Psoas muscle (tissue), 8 donors: ENCODE measurements around the gene LGI4. TPM values are rescaled to one million over a fixed set of nuclear protein-coding genes. Genes with fewer than 3 reads are reported as not detected.
A peak's percentile ranks its signal among the peaks of the same experiment; 100 is the strongest.

Experiments used
- ATAC-seq, 4 donors: fragments of 200-7000 bp; cut with Tn5 transposase; one replicate each; pipeline ENCODE4 v1.9.1; 2020; ENCODE audit warnings: moderate library complexity in 3 of 4, mild to moderate bottlenecking in 2 of 4
- DNase-seq, 2 donors: peaks; one replicate each; pipeline ENCODE4 v3.0.0-alpha.2; 2020
- H3K27ac ChIP-seq: fragments of 200-600 bp; one replicate; pipeline ENCODE4 v1.8.0; 2022
- H3K27me3 ChIP-seq, 3 donors: fragments of 200-600 bp in 1 of 3; one replicate each; pipeline versions ENCODE4 v1.6.1 to v1.8.0; 2013 to 2022; ENCODE audit warnings: low read length in 2 of 3, mild to moderate bottlenecking in 2 of 3, moderate library complexity in 1 of 3; ENCODE audit not compliant: insufficient read depth in 3 of 3
- H3K36me3 ChIP-seq, 2 donors: fragments of 200-600 bp in 1 of 2; one replicate each; pipeline versions ENCODE4 v1.6.1 to v1.8.0; 2013 to 2022; ENCODE audit warnings: low read depth in 1 of 2, mild to moderate bottlenecking in 1 of 2, moderate library complexity in 1 of 2; ENCODE audit not compliant: insufficient read depth in 1 of 2
- H3K4me1 ChIP-seq: fragments of 200-600 bp; one replicate; pipeline ENCODE4 v1.8.0; 2022
- H3K4me3 ChIP-seq: fragments of 200-600 bp; one replicate; pipeline ENCODE4 v1.8.0; 2022; ENCODE audit warnings: mild to moderate bottlenecking
- H3K9me3 ChIP-seq: fragments of 200-600 bp; one replicate; pipeline ENCODE4 v1.8.0; 2022
- CTCF ChIP-seq: fragments of 200-600 bp; IDR thresholded peaks from one replicate; pipeline ENCODE4 v1.8.0; 2022; ENCODE audit warnings: antibody characterized with exemption
- WGBS, 3 donors: extraction: QIAGEN DNeasy Blood & Tissue Kit; methylation state at CpG; one replicate each; pipeline versions ENCODE4 v1.1.6 to v1.1.7; 2013; 5-methylcytosine and 5-hydroxymethylcytosine counted together
- intact Hi-C, 2 donors: fragments of 100-400 bp; cut with DNase I; formaldehyde crosslinking; loops; one replicate each; pipeline versions ENCODE4 v1.11.0 to v1.14.2; 2022
- polyA plus RNA-seq, 3 donors: library from polyadenylated mRNA; stranded (reverse); fragments of 200-250 nt; gene quantifications; one replicate each; pipeline ENCODE4 v1.2.3, GENCODE V29; 2013
- total RNA-seq, 4 donors: library from RNA; stranded (reverse); fragmentation: NEBNext Ultra II Directional in 2 of 4; extraction: Animal tissue kit (Norgen Biotek cat#: 25700) in 2 of 4; gene quantifications; one replicate each; pipeline versions ENCODE4 v1.2.1 to v1.2.4, GENCODE V29; 2021 to 2023
- donor health status: healthy with polysubstance abuse.
- donor health status: DM: no; HTN: no; CAD: no; lungs with moderate emphysema.
- donor health status: Bipolar disorder and iron deficiency.
- donor health status: healthy.
- donor health status: DM: yes; HTN: yes; CAD: no.
- donor health status: DM: no; HTN: no; CAD: no.
- donor health status: DM: no; HTN: no; CAD: no.
- donor health status: DM: yes; HTN: yes; CAD: no.

Gene LGI4
- total and polyA plus RNA-seq, 7 donors: 3.2 to 22.1 (median 16.2) TPM

GRCh38 chr19:35126624-35126959 is 8.3 kb downstream of the LGI4 start:
- ATAC-seq (no peak), DNase-seq (peak; percentile 44 to 80)
- peak overlapping the region; percentile 28 for H3K4me3 ChIP-seq
- TF ChIP-seq CTCF: no peak
- H3K36me3 ChIP-seq: no peaks in the 10 kb centered on the region
- intact Hi-C loops: no loop called here
- peak overlapping the region; percentile 36 for H3K27ac ChIP-seq
- no peaks in the 10 kb centered on the region for H3K27me3 ChIP-seq
- WGBS, 3 donors: 26 to 30% (median 27%) methylated on average over 14 to 20 of the region's 20 CpGs
- H3K4me1 ChIP-seq: peaks cover 31% of the 10 kb centered on the region
- no peaks in the 10 kb centered on the region for H3K9me3 ChIP-seq

GRCh38 chr19:35125749-35126623 is 8.9 kb downstream of the LGI4 start:
- intact Hi-C loops: no loop called here
- TF ChIP-seq CTCF: no peak
- H3K4me3 ChIP-seq: peak overlapping the region; percentile 28
- 51 to 76% (median 54%) methylated on average over 26 to 35 of the region's 35 CpGs for WGBS, 3 donors
- no peaks in the 10 kb centered on the region for H3K36me3 ChIP-seq
- H3K9me3 ChIP-seq: no peaks in the 10 kb centered on the region
- peak overlapping the region; percentile 36 for H3K27ac ChIP-seq
- H3K27me3 ChIP-seq: no peaks in the 10 kb centered on the region
- peaks cover 28% of the 10 kb centered on the region for H3K4me1 ChIP-seq
- DNase-seq (peak in 1 of 2 donors; percentile 59), ATAC-seq (no peak)

- DNase-seq: peak in 1 of 2 donors; percentile 58
- Histone ChIP-seq H3K27me3 (no peaks in the 10 kb centered on the region), H3K36me3 (no peaks in the 10 kb centered on the region), H3K27ac (peak overlapping the region; percentile 78), H3K4me3 (no peak overlapping the region), H3K4me1 (peaks cover 21% of the 10 kb centered on the region), H3K9me3 (no peaks in the 10 kb centered on the region)
- WGBS, 3 donors: 83 to 90% (median 86%) methylated on average over 18 to 19 of the region's 19 CpGs
- intact Hi-C loops: no loop called here
- no peak for TF ChIP-seq CTCF
- ATAC-seq: no peak
Measured at GRCh38 chr19:35125270-35125717, 9.6 kb downstream of the LGI4 start.

DNA sequence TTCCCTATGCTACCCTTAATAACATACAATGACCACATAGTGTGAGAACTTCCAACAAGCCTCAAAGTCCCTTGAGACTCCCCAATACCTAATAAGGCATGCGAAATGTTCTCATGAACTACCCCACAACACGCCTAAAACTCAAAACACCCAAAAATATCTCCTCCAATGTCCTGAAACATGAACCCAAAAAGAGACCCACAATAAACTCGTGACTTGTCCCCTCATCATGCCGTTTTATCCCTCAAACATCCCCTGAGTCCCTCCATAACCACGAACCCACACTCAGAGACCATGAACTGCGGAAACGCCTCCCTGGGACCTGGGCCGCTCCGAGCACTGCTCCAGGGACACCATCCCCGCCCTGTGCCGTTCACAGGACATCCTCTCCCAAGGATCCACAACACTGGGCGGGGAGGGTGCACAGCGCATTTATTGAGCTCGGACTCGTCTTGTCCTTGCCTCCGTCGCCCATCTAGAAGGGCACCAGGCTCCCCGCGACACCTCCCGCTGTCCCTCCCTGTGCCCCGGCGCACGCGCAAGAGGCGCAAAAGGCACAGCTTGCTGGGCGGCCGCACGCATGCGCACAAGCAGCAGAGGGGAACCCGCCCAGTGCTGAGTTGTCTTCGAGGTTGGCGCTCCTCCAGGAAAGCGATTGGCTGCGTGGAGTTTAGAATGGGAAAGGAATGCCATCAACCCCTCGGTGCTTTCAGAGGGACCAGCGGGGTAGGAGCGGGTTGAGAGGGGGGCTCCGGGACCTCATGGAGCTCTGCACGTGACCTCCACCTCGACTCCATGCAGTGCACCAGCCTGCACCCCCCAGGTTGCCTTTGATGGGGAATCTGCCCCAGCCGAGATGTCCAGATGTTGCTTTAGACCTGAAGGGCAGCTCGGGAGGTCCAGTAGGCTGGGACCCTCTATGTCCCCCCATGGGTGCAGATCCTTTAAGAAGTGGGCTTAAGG is 10.5 kb downstream of the LGI4 start:
- H3K4me3 ChIP-seq: peak overlapping the region; percentile 65
- H3K27me3 ChIP-seq: no peaks in the 10 kb centered on the region
- WGBS, 3 donors: 4 to 8% (median 4%) methylated on average over 42 of the region's 42 CpGs
- intact Hi-C loops: no loop called here
- ATAC-seq (peak; percentile 92 to 96 (median 95)), DNase-seq (peak; percentile 94 to 97)
- H3K4me1 ChIP-seq: peaks cover 17% of the 10 kb centered on the region
- no peaks in the 10 kb centered on the region for H3K9me3 ChIP-seq
- no peaks in the 10 kb centered on the region for H3K36me3 ChIP-seq
- TF ChIP-seq CTCF: no peak
- H3K27ac ChIP-seq: peak overlapping the region; percentile 78
